Measurements from ENCODE around the gene CSMD2. TPM values are rescaled to one million over a fixed set of nuclear protein-coding genes. Genes with fewer than 3 reads are reported as not detected.

CSMD2 gene
- total RNA-seq, 2 experiments from 2014 or later = not detected

DNA sequence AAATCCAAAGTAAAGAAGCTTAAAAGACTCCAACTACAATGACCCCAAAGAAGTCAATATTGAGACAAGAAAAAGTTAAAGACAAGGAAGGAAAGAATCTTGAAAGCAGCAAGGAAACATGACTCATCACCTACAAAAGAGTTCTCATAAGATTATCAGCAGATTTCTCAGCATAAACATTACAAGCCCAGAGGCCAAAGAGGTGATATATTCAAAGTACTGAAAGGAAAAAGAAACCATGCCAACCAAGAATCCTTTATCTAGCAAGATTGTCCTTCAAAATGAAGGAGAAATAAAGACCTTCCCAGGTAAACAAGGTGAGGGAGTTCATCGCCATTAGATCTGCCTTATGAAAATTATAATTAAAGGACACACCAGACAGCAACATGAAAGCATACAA lies 49.8 kb downstream of the CSMD2 start:
- ChIA-PET POLR2A (no interaction called here), CTCF (no interaction called here)
- no peak overlapping the region for H3K4me3 Mint-ChIP-seq
- DNase-seq = no peak
- no peaks in the 10 kb centered on the region for H3K27me3 ChIP-seq (ENCODE audit: control insufficient read depth in 1 of 2, insufficient read depth in 2 of 2, low read length in 2 of 2)
- no peaks in the 10 kb centered on the region for H3K4me1 Mint-ChIP-seq (ENCODE audit: low read depth)
- peaks cover 4% of the 10 kb centered on the region for H3K27me3 Mint-ChIP-seq
- no peak for ATAC-seq (ENCODE audit: poor library complexity)
- no peak for TF ChIP-seq CTCF (IDR thresholded peaks at IDR 0.05)
- H3K36me3 Mint-ChIP-seq (ENCODE audit: low read depth) = no peaks in the 10 kb centered on the region
- H3K4me1 ChIP-seq (ENCODE audit: insufficient read depth, low read length) = no peaks in the 10 kb centered on the region
- H3K27ac Mint-ChIP-seq = no peak overlapping the region
- no peak overlapping the region for H3K27ac ChIP-seq (ENCODE audit: low read depth in 1 of 2, low read length in 2 of 2)
- no peaks in the 10 kb centered on the region for H3K36me3 ChIP-seq (ENCODE audit: insufficient read depth, low read length)
- H3K9me3 ChIP-seq (ENCODE audit: control insufficient read depth in 1 of 2, insufficient read depth in 1 of 2, low read length in 2 of 2) = peaks cover 8 to 14% of the 10 kb centered on the region in 2 experiments
- peaks cover 14% of the 10 kb centered on the region for H3K9me3 Mint-ChIP-seq
- H3K4me3 ChIP-seq (ENCODE audit: low read length) = no peak overlapping the region
- intact Hi-C loops (cut with DNase I, micrococcal nuclease) = no loop called here

DNA sequence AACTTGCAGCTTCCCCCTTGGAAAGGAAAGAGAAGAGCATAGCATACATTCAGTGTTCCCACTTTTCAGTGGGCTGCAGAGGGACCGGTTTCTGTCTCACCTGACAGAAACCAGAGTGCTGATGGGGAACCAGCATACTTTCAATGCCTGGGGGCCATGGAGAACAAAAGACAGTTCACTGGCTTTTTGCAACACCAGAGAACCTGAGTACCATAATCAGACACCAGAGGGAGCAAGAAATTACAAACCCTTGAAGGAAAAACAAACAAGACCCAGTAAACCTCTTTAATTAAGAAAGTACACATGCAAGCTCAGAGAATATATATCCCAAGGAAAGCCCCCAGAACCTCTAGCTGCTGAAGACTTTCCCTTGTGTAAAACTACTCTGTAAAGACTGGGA lies 51.1 kb downstream of the CSMD2 start:
- Mint-ChIP-seq H3K4me1 (ENCODE audit: low read depth) (no peaks in the 10 kb centered on the region), H3K4me3 (no peak overlapping the region), H3K9me3 (peaks cover 9% of the 10 kb centered on the region), H3K36me3 (ENCODE audit: low read depth) (no peaks in the 10 kb centered on the region), H3K27me3 (peaks cover 5% of the 10 kb centered on the region), H3K27ac (no peak overlapping the region)
- no peaks in the 10 kb centered on the region for H3K36me3 ChIP-seq (ENCODE audit: insufficient read depth, low read length)
- H3K9me3 ChIP-seq (ENCODE audit: control insufficient read depth in 1 of 2, insufficient read depth in 1 of 2, low read length in 2 of 2) = peaks cover 8 to 14% of the 10 kb centered on the region in 2 experiments
- intact Hi-C loops (cut with DNase I, micrococcal nuclease) = no loop called here
- no peaks in the 10 kb centered on the region for H3K4me1 ChIP-seq (ENCODE audit: insufficient read depth, low read length)
- ATAC-seq (ENCODE audit: poor library complexity) (no peak), DNase-seq (no peak)
- no peaks in the 10 kb centered on the region for H3K27me3 ChIP-seq (ENCODE audit: control insufficient read depth in 1 of 2, insufficient read depth in 2 of 2, low read length in 2 of 2)
- POLR2A ChIA-PET = no interaction called here
- no peak overlapping the region for H3K4me3 ChIP-seq (ENCODE audit: low read length)
- no peak for TF ChIP-seq CTCF (IDR thresholded peaks at IDR 0.05)
- CTCF ChIA-PET = no interaction called here
- H3K27ac ChIP-seq (ENCODE audit: low read depth in 1 of 2, low read length in 2 of 2) = no peak overlapping the region

DNA sequence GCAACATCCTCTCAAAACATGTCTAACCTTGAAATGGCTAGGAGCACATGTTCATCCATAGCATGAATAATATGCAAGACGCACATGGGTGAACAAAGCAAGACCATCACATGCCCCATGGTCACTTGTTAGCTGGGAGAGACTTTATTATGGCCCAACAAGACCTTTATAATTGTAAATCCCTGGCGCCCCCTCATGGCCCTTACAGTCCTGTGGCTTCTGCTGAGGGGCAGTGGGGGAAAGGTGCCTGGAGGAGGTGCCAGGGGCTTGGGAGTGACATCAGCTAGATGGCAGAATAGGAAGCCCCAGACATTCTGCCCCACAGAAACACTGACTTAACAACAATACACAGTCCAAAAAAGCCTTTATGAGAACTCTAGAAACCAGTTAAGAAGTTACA lies 51.7 kb downstream of the CSMD2 start:
- Histone ChIP-seq H3K27ac (ENCODE audit: low read depth in 1 of 2, low read length in 2 of 2) (no peak overlapping the region), H3K27me3 (ENCODE audit: control insufficient read depth in 1 of 2, insufficient read depth in 2 of 2, low read length in 2 of 2) (no peaks in the 10 kb centered on the region), H3K9me3 (ENCODE audit: control insufficient read depth in 1 of 2, insufficient read depth in 1 of 2, low read length in 2 of 2) (peaks cover 8 to 14% of the 10 kb centered on the region in 2 experiments), H3K4me1 (ENCODE audit: insufficient read depth, low read length) (no peaks in the 10 kb centered on the region), H3K4me3 (ENCODE audit: low read length) (no peak overlapping the region), H3K36me3 (ENCODE audit: insufficient read depth, low read length) (no peaks in the 10 kb centered on the region)
- H3K4me1 Mint-ChIP-seq (ENCODE audit: low read depth) = no peaks in the 10 kb centered on the region
- TF ChIP-seq CTCF (IDR thresholded peaks at IDR 0.05) = no peak
- H3K4me3 Mint-ChIP-seq = no peak overlapping the region
- ChIA-PET CTCF (no interaction called here), POLR2A (no interaction called here)
- peaks cover 6% of the 10 kb centered on the region for H3K27me3 Mint-ChIP-seq
- DNase-seq (no peak), ATAC-seq (ENCODE audit: poor library complexity) (no peak)
- no peak overlapping the region for H3K27ac Mint-ChIP-seq
- no peaks in the 10 kb centered on the region for H3K36me3 Mint-ChIP-seq (ENCODE audit: low read depth)
- peaks cover 9% of the 10 kb centered on the region for H3K9me3 Mint-ChIP-seq
- intact Hi-C loops (cut with DNase I, micrococcal nuclease) = no loop called here

All from CD4-positive, alpha-beta T cell (primary cell).